Activated T-helper 1 cell treated with Interleukin-2 at 50 U/mL for 16 hours (primary cell): Measurements from ENCODE around the gene DIAPH2.

Experiments used
- DNase-seq: peaks from one replicate; pipeline ENCODE4 v3.0.0-alpha.2; 2020; ENCODE audit warnings: low read depth

The DIAPH2 gene

DNA sequence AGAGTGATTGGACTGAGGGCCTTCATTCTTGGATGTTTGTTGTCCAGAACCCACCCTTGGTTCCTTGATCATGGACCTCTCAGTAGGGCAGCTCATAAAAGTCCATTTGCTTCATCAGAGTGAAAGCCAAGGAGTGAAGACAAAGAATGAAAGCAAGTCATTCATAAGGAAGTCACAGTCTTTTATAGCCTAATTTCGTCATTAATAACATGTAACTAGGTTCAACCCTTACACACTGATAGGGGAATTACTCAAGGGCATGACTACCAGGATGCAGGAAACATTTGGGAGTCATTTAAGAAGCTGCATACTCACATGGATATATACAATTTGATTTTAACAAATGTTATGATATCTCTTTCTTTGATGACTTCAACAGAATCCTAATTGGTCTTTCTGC lies 294.3 kb downstream of the DIAPH2 start:
- no peak for DNase-seq

DNA sequence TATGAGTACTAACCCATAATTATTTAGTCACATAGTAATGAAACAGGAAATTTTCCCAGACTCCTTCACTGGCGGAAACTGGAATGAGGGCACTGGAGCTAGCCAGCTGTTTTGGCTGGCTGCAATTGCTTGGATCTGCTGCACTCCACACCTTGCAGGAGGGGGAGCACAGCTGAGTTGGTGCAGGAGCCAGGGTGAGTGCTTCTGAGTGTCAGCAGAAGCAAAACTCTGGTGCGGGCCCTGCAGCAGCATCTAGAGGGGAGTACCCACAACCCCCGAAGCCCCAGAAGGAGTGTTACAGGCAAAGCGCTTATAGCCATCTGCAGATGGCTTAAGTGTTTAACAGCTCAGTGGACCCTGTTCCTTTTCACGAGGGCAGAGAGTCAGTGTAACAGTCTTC lies 295.1 kb downstream of the DIAPH2 start:
- no peak for DNase-seq

DNA sequence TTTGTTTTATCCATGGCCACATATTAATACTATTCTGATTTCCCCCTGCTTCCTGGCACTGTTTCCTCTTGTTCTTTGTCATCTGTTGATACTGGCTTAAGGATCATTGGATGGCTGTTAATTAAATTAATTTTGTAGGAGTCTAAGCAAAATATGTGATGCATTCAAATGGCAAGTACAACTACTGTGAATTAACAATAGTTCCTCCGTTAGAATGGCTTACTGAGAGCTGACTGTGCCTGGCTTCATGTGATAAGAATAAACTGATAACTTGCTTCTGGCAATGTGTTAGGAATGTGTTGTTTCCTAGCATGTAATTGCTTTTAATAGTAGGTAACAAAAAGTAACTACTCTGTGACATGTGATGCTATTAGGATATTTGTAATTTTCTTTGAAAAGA lies 297.5 kb downstream of the DIAPH2 start:
- no peak for DNase-seq

DNA sequence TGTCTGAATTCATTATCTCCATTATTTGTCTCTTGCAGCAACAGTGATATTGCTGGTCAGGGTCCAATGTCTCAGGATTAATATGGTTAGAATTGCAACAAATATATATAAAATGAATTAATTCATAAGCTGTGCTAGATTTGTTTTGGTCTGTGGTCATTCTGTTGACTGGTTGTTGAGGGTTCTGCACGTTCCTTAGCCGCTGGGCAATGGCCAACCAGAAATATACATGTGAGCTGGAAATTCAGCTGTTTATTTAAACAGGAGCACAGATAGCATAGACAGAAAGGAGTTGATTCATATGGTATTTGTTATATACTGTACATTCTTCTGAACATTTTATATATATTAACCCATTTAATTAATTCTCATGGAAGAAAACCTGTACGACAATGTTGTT lies 299.9 kb downstream of the DIAPH2 start:
- DNase-seq: no peak

DNA sequence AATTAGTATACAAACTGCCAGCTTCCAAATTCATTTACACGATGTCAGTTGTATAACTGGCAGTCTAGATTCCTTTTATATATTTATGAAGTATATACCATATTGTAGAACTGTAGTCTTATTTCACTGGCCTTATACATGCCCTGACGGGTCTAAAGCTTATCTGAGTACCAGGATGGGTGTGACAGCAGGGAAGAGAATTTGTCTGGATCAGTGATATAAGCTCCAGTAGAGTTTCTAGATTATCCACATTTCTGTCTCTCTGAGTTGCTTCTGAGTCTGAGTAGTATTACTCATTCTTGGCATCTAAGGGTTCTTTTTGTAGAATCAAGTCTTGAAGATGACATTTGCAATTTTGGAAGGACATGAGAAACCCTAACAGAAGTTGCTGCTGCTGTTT lies 300.4 kb downstream of the DIAPH2 start:
- no peak for DNase-seq

DNA sequence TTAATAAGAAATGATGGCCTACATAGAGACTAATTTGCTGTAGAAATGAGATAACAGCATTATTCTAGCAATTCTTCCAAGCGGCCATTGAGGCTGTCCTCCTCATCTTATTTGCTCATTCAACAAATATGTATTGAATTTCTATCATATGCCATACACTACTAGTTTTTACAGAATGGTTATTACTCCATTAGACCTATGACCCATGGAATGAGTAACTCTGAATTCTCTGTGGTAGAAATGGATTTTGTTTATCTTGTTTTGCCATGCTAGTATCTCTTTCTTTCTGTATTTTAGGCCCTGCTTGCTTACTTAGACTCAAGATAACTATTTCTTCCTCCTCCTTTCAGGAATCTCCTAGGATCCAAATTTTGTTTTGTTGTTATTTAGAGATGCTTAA lies 302.6 kb downstream of the DIAPH2 start:
- no peak for DNase-seq

DNA sequence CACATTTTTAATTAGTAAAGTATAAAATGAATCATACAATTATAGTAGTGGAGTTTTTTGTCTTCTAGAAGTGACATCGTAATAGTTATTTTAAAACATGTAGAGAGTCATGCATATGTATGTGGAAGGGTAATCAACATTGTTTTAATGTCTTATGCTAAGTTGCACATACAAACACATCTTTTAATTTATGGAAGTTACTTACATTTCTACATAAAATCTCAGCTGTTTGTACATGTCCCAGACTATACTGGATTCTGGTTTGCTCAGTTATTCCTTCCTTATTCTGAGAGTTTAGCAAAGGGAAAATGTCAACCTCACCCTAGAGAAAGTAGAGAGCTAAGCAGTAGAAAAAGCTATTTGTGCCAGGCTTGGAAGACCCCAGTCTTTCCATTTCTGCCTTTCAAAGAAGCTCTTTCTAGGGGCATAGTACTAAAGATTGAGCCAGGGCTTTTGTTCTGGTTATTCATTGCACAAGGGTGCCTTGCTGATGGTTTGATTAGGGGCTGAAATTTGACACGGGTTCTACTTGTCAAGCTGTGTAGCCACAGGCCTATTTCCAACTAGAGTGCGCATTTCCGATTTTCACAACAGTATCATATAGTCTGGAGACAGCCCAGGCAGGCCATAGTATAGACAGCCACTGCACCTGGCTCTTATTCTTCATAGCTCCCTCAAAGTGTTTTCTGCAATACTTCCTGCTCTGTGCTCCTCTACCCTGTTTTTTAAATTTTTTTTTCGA lies 305.4 kb downstream of the DIAPH2 start:
- DNase-seq: no peak

DNA sequence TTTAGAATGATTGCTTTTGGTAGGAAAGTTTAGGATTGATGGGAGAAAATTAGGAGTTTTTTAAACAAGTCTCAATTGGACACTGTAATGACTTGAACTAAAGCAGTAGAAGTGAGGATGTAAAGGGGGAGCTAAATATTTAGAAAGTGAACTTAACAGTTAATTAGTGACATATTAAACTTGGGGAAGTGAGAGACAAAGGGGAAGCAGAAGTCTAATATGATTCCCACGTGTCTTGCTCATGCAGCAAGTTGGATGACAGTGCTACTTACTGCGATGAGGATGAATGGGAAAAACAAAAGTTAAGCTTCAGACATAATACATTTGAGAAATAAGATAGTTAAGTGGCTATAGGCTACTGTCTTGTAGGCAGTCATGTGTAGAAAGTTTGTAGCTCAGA lies 309.5 kb downstream of the DIAPH2 start:
- DNase-seq: no peak

DNA sequence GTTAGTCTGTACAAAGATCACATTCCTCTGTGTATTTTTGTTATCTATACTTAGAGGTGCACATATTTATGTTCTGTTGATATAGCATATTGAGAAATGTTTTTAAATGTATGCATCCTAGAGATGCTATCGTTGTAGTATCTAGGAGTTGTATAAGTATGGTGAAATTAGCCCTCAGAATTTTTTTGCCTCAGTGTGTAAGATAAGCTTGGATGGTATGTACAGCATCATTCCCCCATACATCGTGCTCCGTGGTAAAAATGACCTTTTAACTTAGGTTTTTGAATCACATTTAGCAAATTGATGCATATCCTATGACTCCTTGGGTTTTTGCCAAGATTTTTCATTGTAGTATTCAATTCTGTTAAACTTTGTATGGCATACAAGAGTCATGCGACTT lies 312.6 kb downstream of the DIAPH2 start:
- no peak for DNase-seq

DNA sequence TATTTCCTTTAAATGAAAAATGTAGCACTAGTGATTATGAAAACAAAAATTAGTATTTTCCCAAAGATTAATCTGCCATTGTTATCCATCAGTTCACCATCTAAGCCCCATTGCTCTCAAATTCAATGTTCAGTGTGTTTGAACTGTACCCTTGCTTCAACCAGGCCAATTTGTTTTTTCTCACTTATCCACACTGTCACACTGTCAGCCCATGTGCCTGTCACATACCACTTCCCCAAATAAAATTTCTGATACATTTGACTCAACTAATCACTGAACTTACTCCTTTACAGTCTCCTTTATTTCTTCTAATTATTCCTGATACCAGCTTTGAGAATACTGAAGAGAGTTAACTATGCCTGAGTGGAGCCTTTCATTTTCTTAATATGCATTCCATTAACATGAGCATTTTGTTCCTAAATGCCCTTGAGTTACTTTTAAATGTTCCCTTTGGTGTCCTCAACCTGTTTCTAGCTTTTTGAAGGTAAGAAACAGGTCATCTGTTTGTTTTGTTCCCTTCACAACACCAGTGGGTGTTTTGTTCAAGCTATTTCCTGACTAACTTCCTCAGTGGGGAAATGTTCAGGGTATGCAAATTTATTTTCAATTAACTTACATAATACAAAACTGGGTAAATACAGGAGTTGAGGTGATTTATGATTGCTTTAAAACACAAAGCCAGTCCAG lies 316.2 kb downstream of the DIAPH2 start:
- no peak for DNase-seq

DNA sequence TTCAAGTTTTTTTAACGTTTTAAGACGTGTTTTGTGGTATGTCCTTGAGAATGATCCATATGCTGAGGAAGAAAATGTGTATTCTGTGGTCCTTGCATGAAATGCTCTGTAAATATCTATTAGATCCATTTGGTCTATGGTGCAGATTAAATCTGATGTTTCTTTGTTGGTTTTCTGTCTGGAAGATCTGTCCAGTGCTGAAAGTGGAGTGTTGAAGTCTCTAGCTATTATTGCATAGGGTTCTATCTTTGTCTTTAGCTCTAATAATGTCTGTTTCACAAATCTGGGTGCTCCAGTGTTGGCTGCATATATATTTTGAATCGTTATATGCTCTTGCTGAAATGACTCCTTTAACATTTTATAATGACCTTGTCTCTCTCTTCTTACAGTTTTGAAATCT lies 321.5 kb downstream of the DIAPH2 start:
- no peak for DNase-seq

DNA sequence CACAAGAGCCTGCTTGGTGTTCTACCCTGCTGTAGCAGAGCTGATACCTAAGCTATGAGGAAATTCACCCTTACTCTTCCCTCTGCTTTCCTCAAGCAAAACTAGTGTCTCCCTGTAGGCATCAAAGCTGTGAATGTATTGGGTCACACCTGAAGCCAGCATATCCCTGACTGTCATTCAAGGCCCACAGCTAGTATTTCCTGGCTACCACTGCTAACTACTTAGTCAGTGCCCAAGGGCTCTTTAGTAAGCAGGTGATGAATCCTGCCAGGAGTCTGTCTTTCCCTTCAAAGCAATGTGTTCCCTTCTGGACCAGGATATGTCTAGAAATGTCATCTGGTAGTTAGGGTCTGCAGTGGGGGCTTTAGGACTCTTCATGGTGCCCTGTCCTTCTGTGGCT lies 324.7 kb downstream of the DIAPH2 start:
- no peak for DNase-seq

DNA sequence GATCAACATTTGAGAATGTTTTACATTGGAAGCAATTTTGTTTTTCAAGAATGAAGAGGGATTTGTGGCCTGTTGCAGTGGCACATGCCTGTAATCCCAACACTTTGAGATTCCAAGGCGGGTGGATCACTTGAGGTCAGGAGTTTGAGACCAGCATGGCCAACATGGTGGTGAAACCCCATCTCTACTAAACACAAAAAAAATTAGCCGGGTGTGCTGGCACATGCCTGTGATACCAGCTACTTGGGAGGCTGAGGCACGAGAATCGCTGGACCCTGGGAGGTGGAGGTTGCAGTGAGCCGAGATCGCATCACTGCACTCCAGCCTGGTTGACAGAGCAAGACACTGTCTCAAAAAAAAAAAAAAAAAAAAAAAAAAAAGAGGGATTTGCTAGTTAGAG lies 326.9 kb downstream of the DIAPH2 start:
- no peak for DNase-seq

DNA sequence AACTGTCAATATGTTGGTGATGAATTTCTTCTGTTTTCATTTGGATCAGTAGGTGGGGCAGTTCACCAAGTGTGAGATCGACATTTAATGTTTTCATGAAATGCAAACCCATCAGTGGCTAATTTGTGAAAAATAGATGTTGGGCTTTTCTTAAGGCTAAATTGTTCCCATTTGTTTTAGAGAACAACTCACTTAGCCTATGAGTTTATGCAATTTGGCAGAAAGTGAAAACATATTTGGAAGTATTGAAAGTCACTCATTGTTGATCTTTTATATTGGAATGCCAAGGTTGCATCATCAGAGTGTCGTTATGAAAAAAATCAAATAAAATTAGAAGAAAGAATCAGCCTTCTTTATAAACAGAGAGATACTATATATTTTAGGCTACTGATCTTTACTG lies 331.5 kb downstream of the DIAPH2 start:
- DNase-seq: no peak

DNA sequence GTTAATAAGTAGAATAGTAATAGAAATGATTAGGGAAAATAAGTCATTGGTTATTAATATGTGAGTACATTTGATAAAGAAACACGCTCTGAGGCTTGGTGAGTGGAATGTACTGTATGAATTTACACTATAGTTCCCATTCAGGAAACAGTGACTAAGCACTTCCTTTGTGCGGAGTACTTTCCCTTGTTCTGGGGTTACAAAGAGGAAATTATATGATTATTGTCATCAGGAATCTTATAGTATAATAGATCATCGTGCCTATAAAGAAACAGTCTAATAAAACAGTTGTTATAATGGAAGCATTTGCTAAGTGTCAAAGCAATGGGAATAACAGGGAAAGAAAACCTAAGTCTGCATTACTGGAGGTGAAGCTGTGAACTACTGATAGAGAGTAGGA lies 337.0 kb downstream of the DIAPH2 start:
- DNase-seq: no peak

DNA sequence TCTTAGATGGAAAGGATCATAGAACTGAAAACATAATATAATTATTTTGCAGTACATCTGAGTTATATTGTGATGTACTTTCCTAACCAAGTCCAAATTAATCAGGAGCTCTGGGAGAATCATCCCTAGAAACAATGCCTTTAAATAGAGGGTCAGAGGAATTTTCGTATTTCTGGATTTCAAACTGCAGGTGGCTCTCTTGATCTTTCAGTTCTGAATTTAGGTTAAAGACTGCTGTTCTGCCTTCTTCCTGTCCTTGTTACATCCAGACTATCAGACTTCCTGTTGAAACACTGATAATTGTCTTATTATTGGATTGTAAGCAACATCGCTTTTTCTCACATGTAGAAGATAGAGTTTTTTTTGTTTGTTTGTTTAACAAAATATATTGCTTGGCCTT lies 341.8 kb downstream of the DIAPH2 start:
- no peak for DNase-seq

DNA sequence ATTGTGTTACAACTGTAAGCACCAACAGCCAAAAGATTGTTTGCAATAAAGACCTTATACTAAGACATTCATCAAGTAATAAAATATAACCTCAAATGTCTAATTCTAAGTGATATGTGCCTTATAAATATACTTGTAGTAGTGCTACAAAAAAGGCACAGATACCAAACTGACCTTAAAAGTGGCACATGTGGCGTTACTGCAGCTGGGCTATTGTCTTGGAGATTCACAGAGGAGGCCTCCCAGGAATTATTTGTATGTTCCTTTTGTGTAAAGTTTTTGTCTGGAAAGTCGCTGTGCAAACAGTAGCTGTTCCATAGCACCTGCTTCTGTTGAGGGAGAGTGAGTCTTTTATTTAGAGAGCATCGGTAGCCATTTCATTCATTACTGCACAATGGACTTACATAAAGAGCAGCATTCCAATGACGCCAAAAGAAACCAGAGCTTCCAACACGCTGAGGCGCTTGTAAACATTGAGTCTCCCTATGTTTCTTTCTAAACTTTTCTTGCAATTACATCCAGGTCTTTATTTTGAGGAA lies 342.8 kb downstream of the DIAPH2 start:
- no peak for DNase-seq

DNA sequence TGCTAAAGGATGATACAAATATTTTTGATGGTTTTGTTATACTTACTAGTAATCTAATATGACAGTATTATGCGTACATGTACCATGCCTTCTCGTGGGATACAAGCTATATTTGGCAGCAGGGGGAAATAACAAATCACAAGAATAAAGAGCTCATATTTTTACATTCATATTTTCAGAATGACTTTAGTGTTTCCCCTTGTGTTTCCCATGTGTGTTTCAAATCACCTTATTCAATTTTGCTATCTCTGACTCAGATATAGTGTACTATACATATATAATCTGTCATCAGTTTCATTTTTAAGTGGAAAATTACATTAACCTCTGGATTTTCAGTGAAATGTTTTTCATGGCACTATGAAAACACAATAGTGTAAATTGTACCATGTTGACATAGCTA lies 345.8 kb downstream of the DIAPH2 start:
- no peak for DNase-seq

DNA sequence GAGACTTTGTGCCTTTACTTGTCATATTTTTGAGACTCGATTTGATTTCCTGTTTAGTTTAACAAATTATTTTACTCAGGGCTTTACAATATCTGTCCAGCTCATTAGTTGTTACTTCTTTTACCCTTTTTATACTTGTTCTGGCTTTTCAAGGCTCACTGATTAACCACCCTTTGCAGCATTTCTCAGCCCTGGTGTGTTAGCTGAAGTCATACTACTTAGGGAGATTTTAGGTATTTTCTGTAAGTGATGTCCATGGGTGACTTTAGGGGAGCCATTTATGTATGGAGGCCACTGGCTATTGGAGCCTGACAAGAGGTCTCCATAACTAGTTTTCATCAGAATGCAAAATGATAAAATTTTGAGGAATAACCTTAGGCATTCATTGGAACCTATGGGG lies 346.3 kb downstream of the DIAPH2 start:
- DNase-seq: no peak

DNA sequence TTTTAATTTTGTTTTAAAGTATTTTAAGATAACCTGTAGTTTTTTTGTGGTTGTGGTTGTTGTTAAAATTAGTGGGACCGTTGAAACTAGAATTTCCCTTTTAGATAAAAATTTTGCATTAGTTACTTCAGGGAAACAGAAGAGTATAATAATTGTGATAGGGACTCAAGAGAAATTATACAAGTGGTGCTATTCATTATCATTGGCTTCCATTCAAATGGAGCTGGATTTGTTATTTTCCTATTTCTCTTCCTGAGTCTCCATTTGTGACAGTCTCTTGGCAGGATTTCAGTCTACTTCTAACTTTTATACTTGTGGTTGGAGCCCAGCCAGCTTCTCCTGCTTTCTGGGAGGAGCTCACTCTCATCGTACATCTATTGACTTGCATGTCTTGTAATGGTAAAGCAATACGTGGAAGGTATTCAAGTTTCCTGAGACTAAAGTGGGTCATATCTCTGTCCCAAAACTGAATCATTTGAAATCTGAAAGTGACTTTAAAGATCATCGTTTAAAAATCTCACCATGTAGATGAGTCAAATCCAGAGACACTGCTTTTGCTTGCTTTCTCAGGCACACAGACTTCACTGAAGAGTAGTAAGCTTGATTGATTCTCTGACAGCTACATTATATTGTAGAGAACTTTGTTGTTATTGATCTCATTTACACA lies 354.9 kb downstream of the DIAPH2 start:
- no peak for DNase-seq

DNA sequence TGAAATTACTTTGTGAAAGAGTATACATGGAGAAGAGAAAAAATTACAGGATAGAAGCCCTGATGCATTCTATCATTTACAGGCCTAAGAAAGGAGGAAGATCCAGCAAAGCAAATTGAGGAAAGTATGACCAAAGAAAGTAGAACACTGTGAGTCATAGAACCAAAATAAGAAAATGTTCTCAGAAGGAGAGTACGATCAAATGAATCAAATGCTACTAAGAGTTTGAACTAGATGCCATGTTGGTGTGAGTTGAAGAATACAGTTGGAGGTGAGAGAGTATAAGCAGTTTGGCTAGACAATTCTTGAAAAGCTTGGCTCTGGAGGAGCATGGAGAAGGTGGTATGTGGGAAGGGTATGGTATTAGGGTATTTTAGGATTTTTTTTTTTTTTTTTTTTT lies 360.8 kb downstream of the DIAPH2 start:
- DNase-seq: no peak

DNA sequence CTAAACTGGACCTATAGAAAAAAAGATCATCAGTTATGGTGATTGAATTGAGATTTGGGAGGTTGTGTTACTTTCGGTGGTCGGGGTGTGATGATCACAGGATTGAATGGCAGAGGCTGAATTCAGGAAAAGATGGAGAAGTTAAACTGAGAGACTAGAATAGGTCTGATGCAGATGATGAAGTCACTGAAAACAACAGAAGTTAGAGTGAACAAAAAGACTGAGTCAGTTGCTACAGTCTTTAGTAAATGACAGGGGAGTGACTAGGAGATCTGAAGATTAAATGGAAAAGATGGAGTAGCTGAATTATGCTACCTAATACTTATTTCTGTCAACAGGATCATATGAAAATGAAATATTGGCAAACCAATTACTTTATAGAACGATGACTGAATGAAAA lies 362.2 kb downstream of the DIAPH2 start:
- no peak for DNase-seq

DNA sequence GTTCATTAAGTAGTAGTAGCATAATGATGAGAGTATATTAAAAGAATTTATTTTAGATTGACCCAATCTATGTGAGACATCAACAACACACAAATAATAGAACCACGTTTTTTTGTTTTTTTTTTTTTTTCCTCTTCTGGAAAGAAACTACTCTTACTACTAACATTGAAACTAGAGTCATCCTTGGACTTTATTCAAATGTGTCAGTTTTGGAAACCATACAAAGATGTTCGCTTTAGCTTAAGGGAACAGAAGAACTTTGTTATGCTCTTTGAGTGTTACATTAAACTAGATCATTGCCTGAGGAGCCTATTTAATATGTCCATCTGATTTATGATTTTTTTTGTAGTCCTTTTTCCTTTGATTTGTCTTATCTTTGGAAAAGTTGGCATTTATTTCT lies 365.8 kb downstream of the DIAPH2 start:
- DNase-seq: no peak
